GM21723 (cell line): ENCODE results near the gene ACADVL.

Experiments used
- ATAC-seq: cut with Tn5 transposase; IDR thresholded peaks from one replicate; pipeline ENCODE4 v1.9.1; 2021; ENCODE audit warnings: mild to moderate bottlenecking, moderate library complexity; ENCODE audit not compliant: unreplicated experiment

ACADVL gene

DNA sequence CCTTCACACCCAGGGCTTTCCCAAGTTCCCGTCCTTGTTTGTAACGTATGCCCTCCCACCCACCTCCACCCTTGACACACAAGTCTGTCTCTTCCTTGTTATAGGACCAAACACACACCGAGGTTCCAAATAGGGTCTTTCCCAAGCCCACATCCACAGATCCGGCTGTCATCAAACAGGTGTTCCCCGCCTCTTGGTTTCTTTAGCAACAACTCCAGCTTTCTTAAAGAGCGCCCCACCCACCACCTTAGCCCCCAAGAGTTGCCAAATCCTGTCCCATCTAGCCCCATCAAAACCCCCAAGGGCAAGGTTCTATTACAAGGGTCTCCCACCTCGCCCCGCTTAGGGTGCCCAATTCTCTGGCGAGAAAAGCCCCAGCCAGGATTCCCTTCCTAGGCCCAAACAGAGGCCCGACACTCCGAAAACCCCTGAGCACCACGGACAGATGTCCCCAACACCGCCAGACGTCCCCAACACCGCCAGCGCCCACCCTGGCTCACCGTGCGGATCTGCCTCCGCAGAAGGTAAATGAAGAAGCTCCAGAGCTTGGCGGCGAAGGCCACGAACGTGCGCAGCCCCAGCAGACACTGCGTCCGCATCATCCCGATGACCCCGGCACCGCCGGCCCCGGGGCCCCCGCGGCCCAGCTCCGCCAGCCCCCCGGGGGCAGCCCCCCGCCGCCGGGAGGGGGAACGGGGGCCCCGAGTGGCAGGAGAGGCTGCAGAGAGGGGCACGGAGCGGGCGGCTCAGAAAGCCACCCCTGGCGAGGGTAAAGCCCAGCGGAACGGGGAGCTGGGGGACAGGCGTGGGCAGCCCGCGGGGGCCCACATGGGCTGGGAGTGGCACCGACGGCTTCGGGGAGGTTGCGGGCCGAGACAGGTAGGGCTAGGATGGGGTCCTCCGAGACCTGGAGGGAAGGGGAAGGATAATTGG, 31.2 kb downstream of the ACADVL start:
- ATAC-seq: peak; percentile 2

DNA sequence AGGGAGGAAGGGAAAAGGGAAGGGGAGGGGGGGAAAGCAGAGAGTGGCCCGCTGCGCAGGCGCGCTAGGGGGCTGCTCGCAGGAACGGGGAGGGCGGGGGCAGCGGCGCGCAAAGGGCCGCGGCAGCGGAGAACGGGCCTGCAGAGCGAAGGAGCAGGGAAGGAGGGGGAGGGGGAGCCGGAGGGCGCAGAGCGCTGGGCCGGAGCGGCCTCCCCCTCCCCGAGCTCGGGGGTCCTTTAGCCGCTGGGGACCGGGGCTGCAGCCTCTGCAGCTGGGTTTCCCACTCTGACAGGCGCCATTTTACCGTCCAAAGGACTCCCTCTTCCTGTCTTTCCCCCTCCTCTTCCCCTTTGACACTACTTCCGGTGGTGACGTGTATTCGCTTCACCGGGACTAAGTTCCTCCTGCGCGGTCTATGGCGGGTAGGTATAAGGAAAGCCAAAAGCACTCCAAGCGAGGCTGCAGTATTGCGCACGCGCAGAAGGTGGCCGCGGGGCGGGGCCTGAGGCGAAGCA, 32.0 kb downstream of the ACADVL start, which contains the start of gene CTDNEP1:
TSS of gene CTDNEP1 (minus strand) at position 74 of the 515 bp plus-strand sequence. CDS start 438 bp downstream, outside the sequence.
- ATAC-seq: peak; percentile 89

DNA sequence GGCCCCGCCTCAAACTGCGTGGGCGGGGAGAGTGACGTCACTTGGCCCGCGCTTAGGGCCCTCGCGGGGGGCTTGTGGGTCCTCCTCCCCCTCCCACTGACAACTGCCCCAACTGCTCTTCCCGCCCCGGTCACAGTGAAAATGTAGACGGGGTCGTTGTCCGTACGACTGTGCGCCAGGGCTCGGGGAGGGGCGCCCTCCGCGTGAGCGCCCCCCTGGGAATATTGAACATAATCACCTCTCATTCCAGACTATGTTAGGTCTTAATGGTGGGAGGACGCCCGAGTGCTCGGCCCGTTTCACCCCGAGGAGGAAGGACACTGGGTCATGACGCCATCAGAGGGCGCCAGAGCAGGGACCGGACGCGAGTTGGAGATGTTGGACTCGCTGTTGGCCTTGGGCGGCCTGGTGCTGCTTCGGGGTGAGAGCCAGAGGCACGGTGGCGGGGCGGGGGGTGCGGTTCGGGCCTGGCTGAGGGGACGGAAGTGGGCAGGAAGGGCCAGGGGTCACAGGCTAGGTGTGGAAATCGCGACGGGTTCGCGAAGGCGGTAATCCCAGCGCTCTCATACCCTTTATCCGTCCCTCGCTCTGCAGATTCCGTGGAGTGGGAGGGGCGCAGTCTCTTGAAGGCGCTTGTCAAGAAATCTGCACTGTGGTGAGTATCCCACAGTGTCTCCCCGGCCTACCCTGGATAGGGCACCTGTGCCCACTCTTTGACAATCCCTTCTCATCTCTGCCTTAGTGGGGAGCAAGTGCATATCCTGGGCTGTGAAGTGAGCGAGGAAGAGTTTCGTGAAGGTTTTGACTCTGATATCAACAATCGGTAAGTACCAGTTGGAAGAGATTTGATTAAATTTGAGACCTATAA, 32.7 kb downstream of the ACADVL start, which contains the start of gene ELP5:
TSS of gene ELP5 (plus strand) at position 40 of the 868 bp plus-strand sequence. CDS start at position 376, 336 bp downstream.
- peak; percentile 52 for ATAC-seq

DNA sequence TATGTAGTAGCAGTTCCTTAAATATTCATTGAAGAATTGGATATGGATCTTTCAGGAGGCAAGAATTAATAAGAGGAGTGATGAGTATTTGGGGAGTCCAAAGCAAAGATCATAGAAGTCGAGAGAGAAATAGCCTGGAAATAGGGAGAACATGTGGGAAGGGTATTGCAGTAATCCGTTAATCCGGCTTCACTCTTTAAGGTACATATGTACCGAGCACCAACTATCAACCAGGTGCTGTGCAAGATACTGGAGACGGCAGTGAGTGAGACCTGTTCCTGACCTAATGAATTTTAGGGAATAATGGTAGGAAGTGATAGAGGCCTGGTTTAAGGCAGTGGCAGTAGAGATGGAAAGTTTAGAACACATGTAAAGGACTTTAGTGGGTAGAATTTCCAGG, 33.3 kb downstream of the ACADVL start:
- no peak for ATAC-seq

DNA sequence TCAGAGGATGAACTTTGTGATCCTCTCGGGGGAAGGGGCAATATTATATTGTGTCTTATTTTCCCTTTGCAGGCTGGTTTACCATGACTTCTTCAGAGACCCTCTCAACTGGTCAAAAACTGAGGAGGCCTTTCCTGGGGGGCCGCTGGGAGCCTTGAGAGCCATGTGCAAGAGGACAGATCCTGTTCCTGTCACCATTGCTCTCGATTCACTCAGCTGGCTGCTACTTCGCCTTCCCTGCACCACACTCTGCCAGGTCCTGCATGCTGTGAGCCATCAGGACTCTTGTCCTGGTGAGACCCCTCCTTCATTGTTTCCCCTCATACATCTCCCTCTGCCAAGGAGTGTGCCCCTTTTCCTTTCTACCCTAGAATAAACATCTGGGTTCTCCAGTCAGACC, 34.8 kb downstream of the ACADVL start:
- ATAC-seq: no peak

DNA sequence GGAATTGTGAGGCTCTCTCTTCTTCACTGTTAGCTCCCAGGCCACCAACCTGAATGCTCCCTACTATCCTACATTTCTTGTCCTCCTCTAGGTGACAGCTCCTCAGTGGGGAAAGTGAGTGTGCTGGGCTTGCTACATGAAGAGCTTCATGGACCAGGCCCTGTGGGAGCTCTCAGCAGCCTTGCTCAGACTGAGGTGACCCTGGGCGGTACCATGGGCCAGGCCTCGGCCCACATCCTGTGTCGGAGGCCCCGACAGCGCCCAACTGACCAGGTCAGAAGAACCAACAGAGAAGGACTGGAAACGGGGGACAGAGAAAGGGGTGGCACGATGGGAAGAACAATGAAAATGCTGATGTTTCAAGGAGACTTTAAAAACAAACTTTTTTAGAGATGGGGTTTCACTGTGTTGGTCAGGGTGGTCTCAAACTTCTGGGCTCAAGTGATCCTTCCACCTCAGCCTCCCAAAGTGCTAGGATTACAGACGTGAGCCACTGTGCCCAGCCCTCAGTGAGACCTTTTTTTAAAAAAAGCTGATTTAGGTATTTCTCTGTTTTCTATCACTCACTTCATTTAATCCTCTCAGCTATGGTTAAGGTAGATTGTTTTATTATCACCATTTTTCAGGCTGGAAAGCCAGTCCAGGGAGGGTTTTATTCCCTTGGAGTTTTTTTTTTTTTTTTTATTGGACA, 37.2 kb downstream of the ACADVL start:
- ATAC-seq: no peak

DNA sequence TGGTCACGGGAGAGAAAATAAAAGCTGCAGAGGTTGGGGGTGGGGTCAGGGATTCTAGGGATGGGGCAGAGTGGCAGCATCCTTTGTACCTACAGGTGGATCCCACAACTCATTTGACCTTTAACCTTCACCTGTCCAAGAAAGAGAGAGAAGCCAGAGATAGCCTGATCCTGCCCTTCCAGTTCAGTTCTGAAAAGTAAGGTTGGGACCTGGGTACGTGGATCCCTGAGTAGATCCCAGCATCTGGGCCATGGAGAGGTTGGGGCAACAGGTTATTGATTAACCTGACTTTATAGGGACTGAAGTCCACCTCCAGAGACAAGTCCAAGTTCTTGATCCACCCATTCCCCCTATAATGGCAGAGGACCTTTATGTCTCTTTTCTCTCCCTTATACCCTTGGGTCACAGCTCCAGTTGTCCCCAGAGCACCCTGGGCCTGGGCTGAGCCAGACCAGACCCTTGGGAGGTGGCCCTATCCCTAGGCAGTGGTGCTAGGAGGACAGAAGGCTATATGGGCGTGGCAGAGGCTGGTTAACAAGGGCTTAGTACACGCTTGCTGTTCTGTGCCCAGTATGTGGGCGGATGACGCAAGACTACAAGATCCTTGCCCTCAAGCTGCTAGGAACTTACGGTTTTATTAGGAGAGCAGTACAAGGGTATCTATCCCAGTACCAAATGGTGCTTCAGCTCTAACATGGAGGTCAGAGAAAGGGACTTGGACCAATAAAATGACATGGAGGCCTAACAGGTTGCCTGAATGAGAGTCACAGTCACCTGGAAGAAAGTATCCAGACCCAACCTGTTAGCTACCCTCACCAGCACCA, 39.2 kb downstream of the ACADVL start:
- no peak for ATAC-seq

DNA sequence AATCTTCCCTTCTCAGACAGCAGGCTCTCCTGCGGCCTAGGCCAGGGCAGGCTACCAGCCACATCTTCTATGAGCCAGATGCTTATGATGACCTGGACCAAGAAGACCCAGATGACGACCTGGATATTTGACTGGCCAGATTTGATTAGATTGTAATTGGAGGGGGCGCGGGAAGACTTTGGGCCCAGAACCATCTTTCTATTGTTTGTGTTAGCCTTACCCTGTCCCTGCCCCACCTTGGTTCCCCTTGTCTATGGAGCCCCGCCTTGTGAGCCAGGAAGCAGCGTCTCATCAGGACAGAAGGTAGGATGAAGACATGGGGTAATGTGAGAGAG, 39.8 kb downstream of the ACADVL start:
- no peak for ATAC-seq

GRCh38 chr17:7260151-7260550, 40.4 kb downstream of the ACADVL start:
- no peak for ATAC-seq

DNA sequence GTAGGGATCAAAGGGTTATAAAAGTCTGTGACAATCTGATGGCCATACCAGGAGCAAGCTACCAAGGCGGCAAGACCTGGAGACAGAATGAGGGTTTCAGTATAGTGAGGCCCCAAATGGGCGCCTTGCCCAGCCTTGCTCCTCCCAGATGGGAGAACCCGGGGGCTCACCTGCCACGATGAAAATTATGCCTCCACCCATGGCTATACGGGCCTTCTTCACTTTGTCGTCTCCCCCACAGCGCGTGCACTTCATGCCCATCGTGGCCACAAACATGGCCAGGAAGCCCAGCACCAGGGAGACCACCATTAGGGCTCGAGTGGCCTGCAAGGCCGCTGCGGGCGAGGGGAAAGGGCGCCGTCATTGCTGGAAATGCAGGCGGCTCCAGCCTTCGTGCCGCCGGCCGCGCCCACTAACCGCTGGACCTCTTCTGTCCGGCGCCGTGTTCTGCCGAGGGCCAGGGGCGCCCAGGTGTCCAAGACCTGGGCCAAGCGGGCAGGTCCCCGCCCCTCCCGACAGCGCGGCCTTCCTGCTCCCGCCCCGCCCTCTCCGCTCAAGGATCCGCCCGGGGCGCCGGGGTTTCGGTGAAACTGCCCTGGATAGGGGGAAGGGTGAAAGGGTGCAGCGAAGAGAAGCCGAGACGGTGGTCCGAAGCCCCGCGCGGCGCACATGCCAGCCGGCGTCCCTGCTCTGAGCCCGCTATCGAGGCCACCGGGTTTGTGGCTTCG, 41.1 kb downstream of the ACADVL start:
- no peak for ATAC-seq

DNA sequence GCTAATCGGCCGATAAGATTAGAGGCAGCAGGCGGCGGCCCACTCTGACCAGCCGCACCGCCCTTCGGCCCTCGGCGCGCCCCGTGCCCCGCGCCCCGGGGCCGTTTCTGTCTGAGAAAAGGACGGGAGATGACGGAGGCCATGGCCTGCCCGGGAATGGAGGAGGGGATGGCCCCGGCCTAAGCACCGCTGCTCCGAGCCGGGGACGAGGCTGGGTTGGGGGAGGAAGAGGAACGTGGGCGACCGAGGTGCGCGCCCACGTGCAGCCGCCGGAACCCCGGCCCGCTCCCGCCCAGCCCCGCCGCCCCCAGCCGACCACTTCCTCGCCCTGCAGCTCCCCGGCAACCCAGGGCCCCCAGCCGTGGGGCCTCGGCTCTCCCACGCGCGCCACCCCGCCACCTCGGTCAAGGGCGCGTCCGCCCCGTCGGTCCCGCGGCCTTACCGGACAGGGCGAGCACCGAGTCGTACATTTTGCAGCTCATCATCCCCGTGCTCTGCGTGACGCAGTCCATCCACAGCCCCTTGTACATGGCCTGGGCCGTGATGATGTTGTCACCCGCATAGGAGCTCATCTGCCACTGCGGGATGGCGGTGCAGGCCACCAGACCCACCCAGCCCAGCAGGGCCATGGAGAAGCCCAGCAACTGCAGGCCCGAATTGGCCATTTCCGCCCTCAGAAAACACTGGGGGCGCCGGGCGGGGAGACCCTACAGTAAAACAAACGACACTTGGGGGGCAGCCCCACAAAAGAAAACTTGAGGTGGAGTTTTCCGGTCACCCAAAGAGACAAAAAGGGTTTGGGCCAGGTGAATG, 41.8 kb downstream of the ACADVL start:
- ATAC-seq: no peak

GRCh38 chr17:7262192-7262934, 42.6 kb downstream of the ACADVL start, which contains the start of gene CLDN7:
CLDN7 (minus strand) TSS chr17:7262478; CDS start chr17:7262043, 435 bp downstream.
- no peak for ATAC-seq

GRCh38 chr17:7262935-7263800, 43.4 kb downstream of the ACADVL start:
- no peak for ATAC-seq

GRCh38 chr17:7263801-7264078, 44.0 kb downstream of the ACADVL start:
- no peak for ATAC-seq

- ATAC-seq: no peak
Observed at GRCh38 chr17:7266784-7267183, 47.0 kb downstream of the ACADVL start.
